Mucosa of descending colon (tissue), 3 donors: ENCODE results near the gene WASF1. TPM values are rescaled to one million over a fixed set of nuclear protein-coding genes. Genes with fewer than 3 reads are reported as not detected.

Source experiments
- ATAC-seq: fragments of 200-7000 bp; cut with Tn5 transposase; one replicate; pipeline ENCODE4 v1.9.1; 2020; ENCODE audit warnings: mild to moderate bottlenecking, moderate library complexity
- DNase-seq, 3 donors: peaks; one replicate each; pipeline ENCODE4 v3.0.0-alpha.2; 2020
- H3K36me3 ChIP-seq: fragments of 200-600 bp; one replicate; pipeline ENCODE4 v1.8.0; 2021; ENCODE audit warnings: low read depth, mild to moderate bottlenecking
- H3K4me1 ChIP-seq: fragments of 200-600 bp; one replicate; pipeline ENCODE4 v1.8.0; 2021; ENCODE audit warnings: low read depth, mild to moderate bottlenecking
- H3K4me3 ChIP-seq: fragments of 200-600 bp; one replicate; pipeline ENCODE4 v1.8.0; 2021; ENCODE audit warnings: mild to moderate bottlenecking
- H3K9me3 ChIP-seq: fragments of 200-600 bp; one replicate; pipeline ENCODE4 v1.8.0; 2021; ENCODE audit warnings: mild to moderate bottlenecking
- CTCF ChIP-seq: fragments of 200-600 bp; IDR thresholded peaks from one replicate; pipeline ENCODE4 v1.8.0; 2022; ENCODE audit warnings: antibody characterized with exemption, mild to moderate bottlenecking
- intact Hi-C, 2 donors: fragments of 100-400 bp; cut with DNase I in 1 of 2; cut with micrococcal nuclease in 1 of 2; formaldehyde crosslinking; loops; one replicate each; pipeline versions ENCODE4 v1.11.0 to v1.11.1; 2022; cut with DNase I, micrococcal nuclease
- total RNA-seq, 3 donors: library from RNA; stranded (reverse); fragmentation: NEBNext Ultra II Directional in 2 of 3; extraction: Animal tissue kit (Norgen Biotek cat#: 25700) in 2 of 3; gene quantifications; one replicate each; pipeline versions ENCODE4 v1.2.1 to v1.2.4, GENCODE V29; 2021 to 2023
- donor health status: DM: no; HTN: no; CAD: no; lungs with moderate emphysema.
- donor health status: DM: no; HTN: no; CAD: no.
- donor health status: DM: no; HTN: yes; CAD: no.

WASF1 gene
- total RNA-seq, 3 donors from 2014 or later = 1.3 to 16.0 (median 2.7) TPM

DNA sequence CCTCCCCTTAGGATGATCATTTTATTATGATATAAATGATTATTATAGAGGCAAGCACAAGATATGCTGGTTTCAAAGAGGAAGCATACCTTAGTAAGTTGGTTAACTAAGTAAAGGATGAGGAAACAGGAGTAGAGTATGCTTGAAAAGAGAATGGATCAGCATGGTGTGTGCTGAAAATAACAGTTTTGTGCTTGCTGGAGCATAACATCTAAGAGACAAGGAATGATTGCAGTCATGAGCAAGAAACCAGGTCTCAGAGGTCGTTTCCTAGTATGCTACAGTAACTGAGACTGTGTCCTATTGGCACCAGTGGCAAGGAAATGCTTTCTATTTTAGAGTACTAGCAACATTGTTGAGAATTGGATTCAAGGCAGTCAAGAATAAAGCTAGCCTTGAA lies 34.9 kb upstream of the WASF1 start:
- Histone ChIP-seq H3K4me1 (no peaks in the 10 kb centered on the region), H3K36me3 (no peaks in the 10 kb centered on the region), H3K9me3 (no peaks in the 10 kb centered on the region), H3K4me3 (no peak overlapping the region)
- ATAC-seq (no peak), DNase-seq (no peak)
- intact Hi-C loops = no loop called here
- no peak for TF ChIP-seq CTCF

- no peak for ATAC-seq
- DNase-seq = no peak
- Histone ChIP-seq H3K9me3 (no peaks in the 10 kb centered on the region), H3K4me3 (no peak overlapping the region), H3K4me1 (no peaks in the 10 kb centered on the region), H3K36me3 (no peaks in the 10 kb centered on the region)
- intact Hi-C loops = no loop called here
- TF ChIP-seq CTCF = no peak
Measured at GRCh38 chr6:110211753-110212152, 32.3 kb upstream of the WASF1 start.

- Histone ChIP-seq H3K9me3 (no peaks in the 10 kb centered on the region), H3K4me3 (no peak overlapping the region), H3K4me1 (no peaks in the 10 kb centered on the region), H3K36me3 (no peaks in the 10 kb centered on the region)
- TF ChIP-seq CTCF = no peak
- intact Hi-C loops = no loop called here
- no peak for ATAC-seq
- no peak for DNase-seq
Measured at GRCh38 chr6:110207652-110208051, 28.2 kb upstream of the WASF1 start.

DNA sequence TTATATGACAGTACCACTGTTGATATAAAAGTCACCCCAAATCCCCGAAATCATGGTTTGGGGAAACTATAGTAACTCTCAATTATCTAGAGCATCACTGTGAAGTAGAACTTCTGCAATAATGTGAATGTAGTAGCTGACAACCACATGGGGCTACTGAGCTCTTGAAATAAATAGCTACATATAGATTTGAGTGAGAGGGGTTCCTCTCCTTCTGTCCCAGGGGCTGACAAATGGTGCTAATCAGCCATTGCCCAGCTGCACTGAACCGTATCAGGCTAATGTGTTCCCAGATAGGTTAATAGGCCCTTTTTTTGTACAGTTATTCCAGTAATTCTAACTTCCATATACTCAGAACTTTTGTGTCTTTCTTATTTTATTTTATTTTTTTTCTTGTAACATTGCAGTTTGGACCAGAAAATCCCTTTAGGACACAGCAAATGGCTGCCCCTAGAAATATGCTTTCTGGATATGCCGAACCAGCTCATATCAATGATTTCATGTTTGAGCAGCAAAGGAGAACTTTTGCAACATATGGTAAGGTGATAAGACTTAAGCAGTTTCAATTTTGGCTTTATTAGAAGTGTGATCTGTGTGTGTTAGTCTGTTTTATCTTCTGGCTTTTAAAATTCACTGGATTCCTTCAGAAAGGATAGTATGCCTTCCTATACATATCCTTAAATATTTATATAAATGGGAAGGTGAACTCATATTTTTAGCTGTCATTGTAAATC lies 21.8 kb upstream of the WASF1 start:
- H3K36me3 ChIP-seq = no peaks in the 10 kb centered on the region
- intact Hi-C loops = no loop called here
- H3K9me3 ChIP-seq = no peaks in the 10 kb centered on the region
- ATAC-seq = no peak
- no peak for DNase-seq
- TF ChIP-seq CTCF = no peak
- H3K4me1 ChIP-seq = no peaks in the 10 kb centered on the region
- H3K4me3 ChIP-seq = no peak overlapping the region

DNA sequence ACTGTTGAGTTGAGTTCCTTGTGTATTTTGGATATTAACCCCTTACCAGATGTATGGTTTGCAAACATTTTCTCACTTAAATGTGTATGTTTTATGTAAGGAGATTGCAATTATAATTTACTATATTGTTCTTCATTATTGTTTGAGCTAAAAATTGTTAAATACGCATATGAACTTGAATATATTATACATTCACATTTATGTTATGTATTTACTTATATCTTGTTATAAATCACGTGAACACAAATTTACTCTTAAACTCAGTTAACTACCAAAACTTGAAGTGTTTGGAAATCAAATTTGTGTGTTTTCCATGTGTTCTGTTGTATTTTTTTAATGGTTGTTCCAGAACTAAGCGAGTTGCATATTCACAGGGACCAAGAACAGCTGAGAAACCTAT lies 19.1 kb upstream of the WASF1 start:
- H3K4me1 ChIP-seq = no peaks in the 10 kb centered on the region
- ATAC-seq = no peak
- intact Hi-C loops = no loop called here

More for the DNA sequence above, 19.1 kb upstream of the WASF1 start:
- Histone ChIP-seq H3K4me3 (no peak overlapping the region), H3K9me3 (no peaks in the 10 kb centered on the region), H3K36me3 (no peaks in the 10 kb centered on the region)
- no peak for DNase-seq
- no peak for TF ChIP-seq CTCF
